ENCODE results near the gene NPRL2. TPM values are rescaled to one million over a fixed set of nuclear protein-coding genes. Genes with fewer than 3 reads are reported as not detected.

NPRL2 gene
- total and polyA plus RNA-seq, 2 of the 13 experiments (the other 11 are each of a cell fraction or from before 2014, with no cell fraction given): 30.6 to 51.4 TPM

DNA sequence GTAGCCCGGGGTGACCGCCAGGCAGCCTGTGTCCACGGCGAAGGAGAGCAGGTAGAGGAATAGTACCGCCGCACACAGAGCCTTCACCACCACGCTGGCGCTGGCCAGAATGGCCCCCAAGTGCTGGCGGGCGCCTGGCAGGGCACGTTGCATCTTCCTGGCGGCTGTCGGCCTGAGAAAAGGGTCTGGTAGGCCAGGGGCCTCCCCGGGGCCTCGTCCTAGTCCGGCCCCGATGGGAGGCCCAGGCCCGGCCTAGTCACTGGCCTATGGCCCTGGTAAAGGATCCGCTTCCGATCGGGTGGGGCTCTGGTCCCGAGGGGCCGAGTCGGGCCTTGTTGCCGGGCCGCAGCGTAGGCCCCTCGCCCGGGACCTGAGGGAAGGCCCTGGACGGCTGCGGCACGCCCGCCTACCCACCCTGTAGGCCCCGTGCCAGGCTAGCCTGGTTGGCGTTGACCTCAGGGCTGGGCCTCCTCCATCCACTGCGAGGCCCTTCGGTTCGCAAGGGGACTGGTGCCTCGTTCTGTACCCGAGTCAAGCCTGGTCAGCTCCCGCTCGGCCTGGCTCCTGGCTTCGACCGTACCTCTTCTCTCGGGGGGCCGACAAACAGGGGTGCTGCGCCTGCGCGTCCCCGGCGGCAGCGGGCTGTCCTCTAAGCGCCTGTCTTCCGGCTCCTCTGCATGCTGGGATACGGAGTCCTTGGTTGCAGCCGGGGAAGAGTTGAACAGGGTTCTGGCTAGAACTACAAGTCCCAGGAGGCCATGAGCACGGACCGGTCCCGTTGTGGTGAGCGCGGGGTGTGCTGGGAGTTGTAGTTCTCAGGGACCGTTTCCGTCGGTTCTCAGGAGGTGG, 8.6 kb upstream of the NPRL2 start, which contains the start of gene TMEM115 (continued):
- TF ChIP-seq, protein P1, sequence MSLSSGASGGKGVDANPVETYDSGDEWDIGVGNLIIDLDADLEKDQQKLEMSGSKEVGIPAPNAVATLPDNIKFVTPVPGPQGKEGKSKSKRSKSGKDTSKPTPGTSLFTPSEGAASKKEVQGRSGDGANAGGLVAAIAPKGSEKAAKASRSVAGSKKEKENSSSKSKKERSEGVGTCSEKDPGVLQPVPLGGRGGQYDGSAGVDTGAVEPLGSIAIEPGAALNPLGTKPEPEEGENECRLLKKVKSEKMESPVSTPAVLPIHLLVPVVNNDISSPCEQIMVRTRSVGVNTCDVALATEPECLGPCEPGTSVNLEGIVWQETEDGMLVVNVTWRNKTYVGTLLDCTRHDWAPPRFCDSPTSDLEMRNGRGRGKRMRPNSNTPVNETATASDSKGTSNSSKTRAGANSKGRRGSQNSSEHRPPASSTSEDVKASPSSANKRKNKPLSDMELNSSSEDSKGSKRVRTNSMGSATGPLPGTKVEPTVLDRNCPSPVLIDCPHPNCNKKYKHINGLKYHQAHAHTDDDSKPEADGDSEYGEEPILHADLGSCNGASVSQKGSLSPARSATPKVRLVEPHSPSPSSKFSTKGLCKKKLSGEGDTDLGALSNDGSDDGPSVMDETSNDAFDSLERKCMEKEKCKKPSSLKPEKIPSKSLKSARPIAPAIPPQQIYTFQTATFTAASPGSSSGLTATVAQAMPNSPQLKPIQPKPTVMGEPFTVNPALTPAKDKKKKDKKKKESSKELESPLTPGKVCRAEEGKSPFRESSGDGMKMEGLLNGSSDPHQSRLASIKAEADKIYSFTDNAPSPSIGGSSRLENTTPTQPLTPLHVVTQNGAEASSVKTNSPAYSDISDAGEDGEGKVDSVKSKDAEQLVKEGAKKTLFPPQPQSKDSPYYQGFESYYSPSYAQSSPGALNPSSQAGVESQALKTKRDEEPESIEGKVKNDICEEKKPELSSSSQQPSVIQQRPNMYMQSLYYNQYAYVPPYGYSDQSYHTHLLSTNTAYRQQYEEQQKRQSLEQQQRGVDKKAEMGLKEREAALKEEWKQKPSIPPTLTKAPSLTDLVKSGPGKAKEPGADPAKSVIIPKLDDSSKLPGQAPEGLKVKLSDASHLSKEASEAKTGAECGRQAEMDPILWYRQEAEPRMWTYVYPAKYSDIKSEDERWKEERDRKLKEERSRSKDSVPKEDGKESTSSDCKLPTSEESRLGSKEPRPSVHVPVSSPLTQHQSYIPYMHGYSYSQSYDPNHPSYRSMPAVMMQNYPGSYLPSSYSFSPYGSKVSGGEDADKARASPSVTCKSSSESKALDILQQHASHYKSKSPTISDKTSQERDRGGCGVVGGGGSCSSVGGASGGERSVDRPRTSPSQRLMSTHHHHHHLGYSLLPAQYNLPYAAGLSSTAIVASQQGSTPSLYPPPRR (CRISPR knock-in tag; IDR thresholded peaks at IDR 0.05; ENCODE audit: borderline replicate concordance): no peak
- peak; percentile 26 for TF ChIP-seq CBX1 (IDR thresholded peaks at IDR 0.05; ENCODE audit: low read depth)
- TF ChIP-seq EEA1 (CRISPR knock-in tag; IDR thresholded peaks at IDR 0.05; ENCODE audit: borderline replicate concordance): peak; percentile 75
- TF ChIP-seq, protein P2, sequence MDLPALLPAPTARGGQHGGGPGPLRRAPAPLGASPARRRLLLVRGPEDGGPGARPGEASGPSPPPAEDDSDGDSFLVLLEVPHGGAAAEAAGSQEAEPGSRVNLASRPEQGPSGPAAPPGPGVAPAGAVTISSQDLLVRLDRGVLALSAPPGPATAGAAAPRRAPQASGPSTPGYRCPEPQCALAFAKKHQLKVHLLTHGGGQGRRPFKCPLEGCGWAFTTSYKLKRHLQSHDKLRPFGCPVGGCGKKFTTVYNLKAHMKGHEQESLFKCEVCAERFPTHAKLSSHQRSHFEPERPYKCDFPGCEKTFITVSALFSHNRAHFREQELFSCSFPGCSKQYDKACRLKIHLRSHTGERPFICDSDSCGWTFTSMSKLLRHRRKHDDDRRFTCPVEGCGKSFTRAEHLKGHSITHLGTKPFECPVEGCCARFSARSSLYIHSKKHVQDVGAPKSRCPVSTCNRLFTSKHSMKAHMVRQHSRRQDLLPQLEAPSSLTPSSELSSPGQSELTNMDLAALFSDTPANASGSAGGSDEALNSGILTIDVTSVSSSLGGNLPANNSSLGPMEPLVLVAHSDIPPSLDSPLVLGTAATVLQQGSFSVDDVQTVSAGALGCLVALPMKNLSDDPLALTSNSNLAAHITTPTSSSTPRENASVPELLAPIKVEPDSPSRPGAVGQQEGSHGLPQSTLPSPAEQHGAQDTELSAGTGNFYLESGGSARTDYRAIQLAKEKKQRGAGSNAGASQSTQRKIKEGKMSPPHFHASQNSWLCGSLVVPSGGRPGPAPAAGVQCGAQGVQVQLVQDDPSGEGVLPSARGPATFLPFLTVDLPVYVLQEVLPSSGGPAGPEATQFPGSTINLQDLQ (CRISPR knock-in tag; IDR thresholded peaks at IDR 0.05): no peak
- TF ChIP-seq, protein P3, sequence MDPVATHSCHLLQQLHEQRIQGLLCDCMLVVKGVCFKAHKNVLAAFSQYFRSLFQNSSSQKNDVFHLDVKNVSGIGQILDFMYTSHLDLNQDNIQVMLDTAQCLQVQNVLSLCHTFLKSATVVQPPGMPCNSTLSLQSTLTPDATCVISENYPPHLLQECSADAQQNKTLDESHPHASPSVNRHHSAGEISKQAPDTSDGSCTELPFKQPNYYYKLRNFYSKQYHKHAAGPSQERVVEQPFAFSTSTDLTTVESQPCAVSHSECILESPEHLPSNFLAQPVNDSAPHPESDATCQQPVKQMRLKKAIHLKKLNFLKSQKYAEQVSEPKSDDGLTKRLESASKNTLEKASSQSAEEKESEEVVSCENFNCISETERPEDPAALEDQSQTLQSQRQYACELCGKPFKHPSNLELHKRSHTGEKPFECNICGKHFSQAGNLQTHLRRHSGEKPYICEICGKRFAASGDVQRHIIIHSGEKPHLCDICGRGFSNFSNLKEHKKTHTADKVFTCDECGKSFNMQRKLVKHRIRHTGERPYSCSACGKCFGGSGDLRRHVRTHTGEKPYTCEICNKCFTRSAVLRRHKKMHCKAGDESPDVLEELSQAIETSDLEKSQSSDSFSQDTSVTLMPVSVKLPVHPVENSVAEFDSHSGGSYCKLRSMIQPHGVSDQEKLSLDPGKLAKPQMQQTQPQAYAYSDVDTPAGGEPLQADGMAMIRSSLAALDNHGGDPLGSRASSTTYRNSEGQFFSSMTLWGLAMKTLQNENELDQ (CRISPR knock-in tag; IDR thresholded peaks at IDR 0.05; ENCODE audit: borderline replicate concordance): peak; percentile 83; the same call in 1 of the 2 replicates
- no peak; the same call in 1 of the 2 replicates for TF ChIP-seq NCOA2 (CRISPR knock-in tag; IDR thresholded peaks at IDR 0.05)
- TF ChIP-seq, protein P4, sequence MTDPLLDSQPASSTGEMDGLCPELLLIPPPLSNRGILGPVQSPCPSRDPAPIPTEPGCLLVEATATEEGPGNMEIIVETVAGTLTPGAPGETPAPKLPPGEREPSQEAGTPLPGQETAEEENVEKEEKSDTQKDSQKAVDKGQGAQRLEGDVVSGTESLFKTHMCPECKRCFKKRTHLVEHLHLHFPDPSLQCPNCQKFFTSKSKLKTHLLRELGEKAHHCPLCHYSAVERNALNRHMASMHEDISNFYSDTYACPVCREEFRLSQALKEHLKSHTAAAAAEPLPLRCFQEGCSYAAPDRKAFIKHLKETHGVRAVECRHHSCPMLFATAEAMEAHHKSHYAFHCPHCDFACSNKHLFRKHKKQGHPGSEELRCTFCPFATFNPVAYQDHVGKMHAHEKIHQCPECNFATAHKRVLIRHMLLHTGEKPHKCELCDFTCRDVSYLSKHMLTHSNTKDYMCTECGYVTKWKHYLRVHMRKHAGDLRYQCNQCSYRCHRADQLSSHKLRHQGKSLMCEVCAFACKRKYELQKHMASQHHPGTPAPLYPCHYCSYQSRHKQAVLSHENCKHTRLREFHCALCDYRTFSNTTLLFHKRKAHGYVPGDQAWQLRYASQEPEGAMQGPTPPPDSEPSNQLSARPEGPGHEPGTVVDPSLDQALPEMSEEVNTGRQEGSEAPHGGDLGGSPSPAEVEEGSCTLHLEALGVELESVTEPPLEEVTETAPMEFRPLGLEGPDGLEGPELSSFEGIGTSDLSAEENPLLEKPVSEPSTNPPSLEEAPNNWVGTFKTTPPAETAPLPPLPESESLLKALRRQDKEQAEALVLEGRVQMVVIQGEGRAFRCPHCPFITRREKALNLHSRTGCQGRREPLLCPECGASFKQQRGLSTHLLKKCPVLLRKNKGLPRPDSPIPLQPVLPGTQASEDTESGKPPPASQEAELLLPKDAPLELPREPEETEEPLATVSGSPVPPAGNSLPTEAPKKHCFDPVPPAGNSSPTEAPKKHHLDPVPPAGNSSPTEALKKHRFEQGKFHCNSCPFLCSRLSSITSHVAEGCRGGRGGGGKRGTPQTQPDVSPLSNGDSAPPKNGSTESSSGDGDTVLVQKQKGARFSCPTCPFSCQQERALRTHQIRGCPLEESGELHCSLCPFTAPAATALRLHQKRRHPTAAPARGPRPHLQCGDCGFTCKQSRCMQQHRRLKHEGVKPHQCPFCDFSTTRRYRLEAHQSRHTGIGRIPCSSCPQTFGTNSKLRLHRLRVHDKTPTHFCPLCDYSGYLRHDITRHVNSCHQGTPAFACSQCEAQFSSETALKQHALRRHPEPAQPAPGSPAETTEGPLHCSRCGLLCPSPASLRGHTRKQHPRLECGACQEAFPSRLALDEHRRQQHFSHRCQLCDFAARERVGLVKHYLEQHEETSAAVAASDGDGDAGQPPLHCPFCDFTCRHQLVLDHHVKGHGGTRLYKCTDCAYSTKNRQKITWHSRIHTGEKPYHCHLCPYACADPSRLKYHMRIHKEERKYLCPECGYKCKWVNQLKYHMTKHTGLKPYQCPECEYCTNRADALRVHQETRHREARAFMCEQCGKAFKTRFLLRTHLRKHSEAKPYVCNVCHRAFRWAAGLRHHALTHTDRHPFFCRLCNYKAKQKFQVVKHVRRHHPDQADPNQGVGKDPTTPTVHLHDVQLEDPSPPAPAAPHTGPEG (CRISPR knock-in tag; IDR thresholded peaks at IDR 0.05): peak; percentile 47; the same call in 1 of the 2 replicates
- peak; percentile 84 for TF ChIP-seq ERF (CRISPR knock-in tag; IDR thresholded peaks at IDR 0.05)
- peak; percentile 79; the same call in 1 of the 2 replicates for TF ChIP-seq ZNF724P (CRISPR knock-in tag; IDR thresholded peaks at IDR 0.05; ENCODE audit: borderline replicate concordance)
- TF ChIP-seq SOX13 (IDR thresholded peaks at IDR 0.05): no peak
- no peak for TF ChIP-seq SOX13 (CRISPR knock-in tag; conservative IDR thresholded peaks at IDR 0.05 in 1 of 2, IDR thresholded peaks at IDR 0.05 in 1 of 2)

Measured in HepG2 (cell line).